ENCODE results near the gene PNMA6E. TPM values are rescaled to one million over a fixed set of nuclear protein-coding genes. Genes with fewer than 3 reads are reported as not detected.

PNMA6E gene
- total and polyA plus RNA-seq, 9 of the 15 experiments (the other 6 are each of a cell fraction or from before 2014, with no cell fraction given) = 0.03 TPM; not detected in 8

DNA sequence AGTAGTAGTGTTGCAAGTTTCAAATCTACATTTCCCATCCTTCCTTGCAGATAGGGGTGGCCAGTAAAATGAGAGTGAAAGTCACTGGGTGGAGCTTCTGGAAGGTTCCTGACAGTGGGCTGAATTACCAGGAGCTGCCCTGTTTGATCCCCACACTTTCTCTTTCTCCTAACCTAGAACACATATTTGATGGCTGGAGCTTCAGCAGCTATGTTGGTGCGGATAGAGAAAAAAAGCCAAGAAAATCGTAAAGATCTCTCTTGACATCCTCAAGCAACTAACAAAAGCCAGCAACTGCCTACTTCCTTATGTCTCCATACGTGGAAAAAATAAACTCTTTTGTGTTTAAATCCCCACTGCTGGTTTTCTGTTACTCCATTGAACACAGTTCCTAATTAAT, 35.0 kb downstream of the PNMA6E start:
- no peak overlapping the region for H3K4me3 ChIP-seq
- in situ Hi-C loops (cut with MboI) (no loop called here), intact Hi-C loops (cut with micrococcal nuclease) (no loop called here)
- no peaks in the 10 kb centered on the region for H4K20me1 ChIP-seq (replicated peaks; ENCODE audit: control insufficient read depth, insufficient read depth, low read length)
- H3K9ac ChIP-seq (ENCODE audit: insufficient read depth in 1 of 2, low read depth in 2 of 2, low read length in 2 of 2) = no peak overlapping the region
- 63% methylated on average over 3 of the region's 3 CpGs for WGBS (ENCODE audit: insufficient coverage, low coverage, missing lambda C conversion rate)
- H2AFZ ChIP-seq (ENCODE audit: low read depth, low read length) = 0 out of 2 replicates have a peak overlapping the region, but pooled peaks have one; percentile 19
- BruUV-seq (replicated peaks) = no TSS peak
- ChIA-PET POLR2A (no interaction called here), CTCF (ENCODE audit: low intra/inter-chr PET ratio) (no interaction called here)
- DNase-seq (ENCODE audit: extremely low read depth in 1 of 4, low spot score in 3 of 4) (no peak), FAIRE-seq (no peak), ATAC-seq (peak; percentile 61; the same call in 2 of the 3 replicates)
- no peaks in the 10 kb centered on the region for H3K9me1 ChIP-seq (ENCODE audit: control insufficient read depth, insufficient read depth, low read length)
- H3K79me2 ChIP-seq (ENCODE audit: control insufficient read depth, insufficient read depth, low read length) = no peaks in the 10 kb centered on the region
- H3K27ac ChIP-seq (ENCODE audit: extremely low read depth, low read depth, low read length) = no peak overlapping the region
- H3K27me3 ChIP-seq (ENCODE audit: control insufficient read depth in 2 of 2, insufficient read depth in 2 of 2, low read length in 2 of 2) = no peaks in the 10 kb centered on the region
- no peak overlapping the region for H3K4me2 ChIP-seq (ENCODE audit: insufficient read depth, low read length)
- no peaks in the 10 kb centered on the region for H3K9me3 ChIP-seq (replicated peaks; ENCODE audit: control insufficient read depth, insufficient read depth, low read depth, low read length)
- no peaks in the 10 kb centered on the region for H3K36me3 ChIP-seq (ENCODE audit: control insufficient read depth, insufficient read depth, low read length)
- TF ChIP-seq RBM25 (IDR thresholded peaks at IDR 0.05; ENCODE audit: low read depth, low read length, severe bottlenecking) = peak; percentile 55
- peak; percentile 16 for TF ChIP-seq TBP (optimal IDR thresholded peaks at IDR 0.05; ENCODE audit: low read depth, low read length)
- no peak for TF ChIP-seq EP300 (IDR thresholded peaks at IDR 0.05; ENCODE audit: low read length)
- H3K4me1 ChIP-seq (replicated peaks in 1 of 2; ENCODE audit: control insufficient read depth in 2 of 2, insufficient read depth in 2 of 2, low read length in 2 of 2) = 0 out of 5 replicates have a peak, but pooled peaks cover 0 to 3% of the 10 kb centered on the region in 2 experiments

DNA sequence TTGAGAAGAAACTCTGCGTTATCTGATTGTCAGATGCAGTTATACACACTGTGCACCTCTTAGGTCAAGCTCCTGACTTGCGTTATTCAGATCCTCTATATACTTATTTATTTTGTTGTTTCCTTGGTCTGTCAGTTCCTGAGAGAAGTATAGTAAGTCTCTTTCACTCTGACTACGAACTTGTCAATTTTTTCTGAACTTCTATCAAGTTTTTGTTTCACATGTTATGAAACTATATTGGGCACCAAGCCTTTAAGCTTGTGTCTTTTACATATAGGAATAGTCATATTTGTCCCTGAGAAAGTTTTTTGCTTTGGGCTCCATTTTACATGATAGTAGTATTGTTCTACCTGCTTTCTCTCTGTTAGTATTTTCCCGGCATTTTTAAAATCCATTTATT, 35.5 kb downstream of the PNMA6E start:
- Histone ChIP-seq H4K20me1 (replicated peaks; ENCODE audit: control insufficient read depth, insufficient read depth, low read length) (no peaks in the 10 kb centered on the region), H3K9me3 (replicated peaks; ENCODE audit: control insufficient read depth, insufficient read depth, low read depth, low read length) (no peaks in the 10 kb centered on the region), H3K36me3 (ENCODE audit: control insufficient read depth, insufficient read depth, low read length) (no peaks in the 10 kb centered on the region), H3K4me1 (replicated peaks in 1 of 2; ENCODE audit: control insufficient read depth in 2 of 2, insufficient read depth in 2 of 2, low read length in 2 of 2) (0 out of 5 replicates have a peak, but pooled peaks cover 0 to 3% of the 10 kb centered on the region in 2 experiments), H3K9me1 (ENCODE audit: control insufficient read depth, insufficient read depth, low read length) (no peaks in the 10 kb centered on the region), H3K27ac (ENCODE audit: extremely low read depth, low read depth, low read length) (no peak overlapping the region), H3K27me3 (ENCODE audit: control insufficient read depth in 2 of 2, insufficient read depth in 2 of 2, low read length in 2 of 2) (no peaks in the 10 kb centered on the region), H3K4me2 (ENCODE audit: insufficient read depth, low read length) (no peak overlapping the region), H3K4me3 (no peak overlapping the region), H3K9ac (ENCODE audit: insufficient read depth in 1 of 2, low read depth in 2 of 2, low read length in 2 of 2) (no peak overlapping the region), H2AFZ (ENCODE audit: low read depth, low read length) (no peak overlapping the region), H3K79me2 (ENCODE audit: control insufficient read depth, insufficient read depth, low read length) (no peaks in the 10 kb centered on the region)
- WGBS (ENCODE audit: insufficient coverage, low coverage, missing lambda C conversion rate) = 30% methylated on average over 4 of the region's 4 CpGs
- FAIRE-seq = no peak
- BruUV-seq (replicated peaks) = no TSS peak
- intact Hi-C loops (cut with micrococcal nuclease) = no loop called here
- DNase-seq (ENCODE audit: extremely low read depth in 1 of 4, low spot score in 3 of 4) = no peak
- in situ Hi-C loops (cut with MboI) = no loop called here
- ChIA-PET POLR2A (interaction anchor here (0.8 kb wide), 1 partner anchor 16 kb away, joined by 5 read pairs; no protein-coding TSS in a partner anchor), CTCF (ENCODE audit: low intra/inter-chr PET ratio) (no interaction called here)
- ATAC-seq = no peak
- TF ChIP-seq, protein P1, sequence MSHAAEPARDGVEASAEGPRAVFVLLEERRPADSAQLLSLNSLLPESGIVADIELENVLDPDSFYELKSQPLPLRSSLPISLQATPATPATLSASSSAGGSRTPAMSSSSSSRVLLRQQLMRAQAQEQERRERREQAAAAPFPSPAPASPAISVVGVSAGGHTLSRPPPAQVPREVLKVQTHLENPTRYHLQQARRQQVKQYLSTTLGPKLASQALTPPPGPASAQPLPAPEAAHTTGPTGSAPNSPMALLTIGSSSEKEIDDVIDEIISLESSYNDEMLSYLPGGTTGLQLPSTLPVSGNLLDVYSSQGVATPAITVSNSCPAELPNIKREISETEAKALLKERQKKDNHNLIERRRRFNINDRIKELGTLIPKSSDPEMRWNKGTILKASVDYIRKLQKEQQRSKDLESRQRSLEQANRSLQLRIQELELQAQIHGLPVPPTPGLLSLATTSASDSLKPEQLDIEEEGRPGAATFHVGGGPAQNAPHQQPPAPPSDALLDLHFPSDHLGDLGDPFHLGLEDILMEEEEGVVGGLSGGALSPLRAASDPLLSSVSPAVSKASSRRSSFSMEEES (CRISPR knock-in tag; IDR thresholded peaks at IDR 0.05) = no peak
- TF ChIP-seq YY1 (IDR thresholded peaks at IDR 0.05; ENCODE audit: borderline replicate concordance in 1 of 3, control insufficient read depth in 1 of 3, extremely low read depth in 1 of 3, insufficient read depth in 3 of 3, insufficient read length in 1 of 3, insufficient replicate concordance in 2 of 3, low read depth in 1 of 3, low read length in 2 of 3) (no peak), TRIM25 (IDR thresholded peaks at IDR 0.05; ENCODE audit: borderline replicate concordance) (no peak), DPF2 (IDR thresholded peaks at IDR 0.05) (no peak), CREM (IDR thresholded peaks at IDR 0.05; ENCODE audit: low read depth) (no peak), NRF1 (conservative IDR thresholded peaks at IDR 0.05 in 1 of 2, IDR thresholded peaks at IDR 0.05 in 1 of 2) (no peak), CTBP1 (IDR thresholded peaks at IDR 0.05; ENCODE audit: borderline replicate concordance) (no peak)
- TF ChIP-seq, protein P2, sequence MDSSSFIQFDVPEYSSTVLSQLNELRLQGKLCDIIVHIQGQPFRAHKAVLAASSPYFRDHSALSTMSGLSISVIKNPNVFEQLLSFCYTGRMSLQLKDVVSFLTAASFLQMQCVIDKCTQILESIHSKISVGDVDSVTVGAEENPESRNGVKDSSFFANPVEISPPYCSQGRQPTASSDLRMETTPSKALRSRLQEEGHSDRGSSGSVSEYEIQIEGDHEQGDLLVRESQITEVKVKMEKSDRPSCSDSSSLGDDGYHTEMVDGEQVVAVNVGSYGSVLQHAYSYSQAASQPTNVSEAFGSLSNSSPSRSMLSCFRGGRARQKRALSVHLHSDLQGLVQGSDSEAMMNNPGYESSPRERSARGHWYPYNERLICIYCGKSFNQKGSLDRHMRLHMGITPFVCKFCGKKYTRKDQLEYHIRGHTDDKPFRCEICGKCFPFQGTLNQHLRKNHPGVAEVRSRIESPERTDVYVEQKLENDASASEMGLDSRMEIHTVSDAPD (CRISPR knock-in tag; IDR thresholded peaks at IDR 0.05) = no peak

Data from K562 (cell line).